ENCODE results near the gene EXOC6.
A peak's percentile ranks its signal among the peaks of the same experiment; 100 is the strongest.

The EXOC6 gene

GRCh38 chr10:93067443-93068365 lies 219.4 kb downstream of the EXOC6 start:
- no peak for DNase-seq

GRCh38 chr10:93068411-93069244 lies 220.3 kb downstream of the EXOC6 start:
- DNase-seq, result peak; percentile 32

DNA sequence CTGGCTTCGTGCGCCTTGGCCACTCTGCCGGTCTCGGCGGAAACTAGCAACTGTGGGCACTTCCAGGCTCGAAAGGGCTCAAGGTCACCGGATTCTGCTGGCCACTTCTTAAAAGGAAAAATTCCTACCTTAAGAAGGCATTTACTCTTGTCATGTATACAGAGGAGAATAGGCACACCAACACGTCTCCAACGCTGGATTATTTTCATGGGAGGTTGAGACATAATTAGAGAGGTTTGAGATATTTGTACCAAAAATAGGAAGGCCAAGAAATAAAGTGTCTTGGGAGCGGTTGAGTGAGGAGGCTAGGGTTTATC lies 220.9 kb downstream of the EXOC6 start:
- no peak for DNase-seq

- no peak for DNase-seq
These were observed 222.3 kb downstream of the EXOC6 start for GRCh38 chr10:93070378-93071176.

- no peak for DNase-seq
These were observed 222.8 kb downstream of the EXOC6 start for GRCh38 chr10:93071177-93071472.

DNA sequence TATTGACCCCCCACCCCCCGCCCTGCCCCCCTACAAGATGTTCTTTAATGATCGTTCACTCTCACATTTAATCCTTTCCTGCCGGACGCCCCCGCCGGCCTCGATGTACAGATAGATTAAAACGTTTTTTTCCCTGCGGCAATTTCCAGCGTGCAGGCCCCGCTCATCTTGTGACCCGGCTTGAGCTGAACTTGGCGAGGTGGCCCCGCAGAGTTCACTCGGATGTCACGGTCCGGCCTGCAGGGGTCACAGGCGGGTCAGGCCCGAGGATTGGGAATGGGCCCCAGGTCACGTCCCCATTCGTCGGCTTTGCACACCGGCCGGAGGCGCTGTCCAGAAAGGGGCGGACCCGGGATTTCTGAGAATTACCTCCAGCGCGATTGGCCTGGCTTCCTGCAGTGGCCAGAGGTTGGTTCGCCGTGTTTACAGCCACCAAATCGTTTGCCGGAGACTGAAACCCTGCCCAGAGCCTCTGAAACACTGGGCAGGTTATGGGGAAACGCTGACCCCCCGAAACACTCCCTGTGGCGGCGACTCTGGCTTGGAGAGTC lies 223.4 kb downstream of the EXOC6 start:
- DNase-seq, result no peak

- DNase-seq, result peak; percentile 34
These were observed 223.9 kb downstream of the EXOC6 start for GRCh38 chr10:93072225-93072712.

DNA sequence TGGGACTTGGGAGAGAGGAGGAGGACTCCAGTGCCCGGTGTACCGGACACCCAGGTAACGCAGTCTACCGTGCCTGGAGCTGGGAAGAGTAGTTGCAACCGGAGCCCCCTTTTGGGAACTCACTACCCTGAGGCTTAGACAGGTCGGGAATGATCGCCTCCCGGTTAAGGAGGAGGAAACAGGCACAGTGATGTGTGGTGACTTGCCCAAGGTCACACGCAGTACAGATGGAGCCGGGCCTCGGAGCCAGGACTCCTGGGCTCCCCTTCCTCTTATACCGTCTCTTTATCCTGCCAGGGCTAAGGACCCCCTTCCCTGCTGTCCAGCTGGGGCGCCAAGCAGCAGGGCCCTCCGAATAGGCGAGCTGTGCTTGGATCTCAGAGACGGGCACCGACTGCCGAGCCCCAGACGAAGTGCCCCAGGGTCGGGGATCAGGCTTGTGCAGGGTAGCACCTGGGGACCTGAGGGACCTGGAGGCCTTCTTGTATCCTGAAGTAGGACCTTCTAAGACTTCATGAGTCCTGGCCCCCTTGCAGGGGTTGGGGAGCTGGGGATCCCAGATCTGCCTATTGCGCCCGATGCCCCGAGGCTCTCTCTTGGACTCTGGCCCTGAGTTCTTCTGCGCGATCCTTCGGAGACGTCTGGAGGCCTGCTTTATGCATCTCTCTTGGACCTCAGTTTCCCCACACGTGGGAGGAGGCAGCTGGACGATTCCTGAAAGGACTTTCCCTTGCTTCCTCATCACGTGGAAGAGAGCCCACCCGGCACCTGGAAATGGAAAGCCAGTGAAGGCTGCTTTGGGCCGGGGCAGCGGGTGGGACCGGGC lies 224.6 kb downstream of the EXOC6 start:
- no peak for DNase-seq

- no peak for DNase-seq
These were observed 225.3 kb downstream of the EXOC6 start, which contains the start of gene CYP26A1 for GRCh38 chr10:93073539-93074146. CYP26A1 (plus strand) TSS chr10:93073893; CDS start chr10:93073935, 42 bp downstream.

- no peak for DNase-seq
These were observed 225.9 kb downstream of the EXOC6 start for GRCh38 chr10:93074147-93074596.

DNA sequence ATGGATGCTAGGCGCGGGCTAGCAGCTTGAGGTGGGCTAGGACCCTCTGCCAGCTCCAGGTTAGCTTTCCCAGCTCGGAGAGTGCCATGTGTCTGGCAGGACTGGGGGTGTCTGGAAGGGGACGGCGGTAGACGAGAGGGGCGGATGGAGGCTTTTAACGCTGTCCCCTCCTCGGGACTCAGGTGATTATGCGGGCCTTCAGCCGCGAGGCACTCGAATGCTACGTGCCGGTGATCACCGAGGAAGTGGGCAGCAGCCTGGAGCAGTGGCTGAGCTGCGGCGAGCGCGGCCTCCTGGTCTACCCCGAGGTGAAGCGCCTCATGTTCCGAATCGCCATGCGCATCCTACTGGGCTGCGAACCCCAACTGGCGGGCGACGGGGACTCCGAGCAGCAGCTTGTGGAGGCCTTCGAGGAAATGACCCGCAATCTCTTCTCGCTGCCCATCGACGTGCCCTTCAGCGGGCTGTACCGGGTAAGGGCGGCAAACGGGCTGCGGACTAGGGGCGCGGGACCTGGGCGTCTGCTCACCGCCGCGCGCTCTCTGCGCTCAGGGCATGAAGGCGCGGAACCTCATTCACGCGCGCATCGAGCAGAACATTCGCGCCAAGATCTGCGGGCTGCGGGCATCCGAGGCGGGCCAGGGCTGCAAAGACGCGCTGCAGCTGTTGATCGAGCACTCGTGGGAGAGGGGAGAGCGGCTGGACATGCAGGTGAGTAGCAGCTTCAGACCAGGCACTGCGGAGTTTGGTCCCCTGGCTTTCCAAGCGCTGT lies 226.5 kb downstream of the EXOC6 start:
- DNase-seq, result no peak

DNA sequence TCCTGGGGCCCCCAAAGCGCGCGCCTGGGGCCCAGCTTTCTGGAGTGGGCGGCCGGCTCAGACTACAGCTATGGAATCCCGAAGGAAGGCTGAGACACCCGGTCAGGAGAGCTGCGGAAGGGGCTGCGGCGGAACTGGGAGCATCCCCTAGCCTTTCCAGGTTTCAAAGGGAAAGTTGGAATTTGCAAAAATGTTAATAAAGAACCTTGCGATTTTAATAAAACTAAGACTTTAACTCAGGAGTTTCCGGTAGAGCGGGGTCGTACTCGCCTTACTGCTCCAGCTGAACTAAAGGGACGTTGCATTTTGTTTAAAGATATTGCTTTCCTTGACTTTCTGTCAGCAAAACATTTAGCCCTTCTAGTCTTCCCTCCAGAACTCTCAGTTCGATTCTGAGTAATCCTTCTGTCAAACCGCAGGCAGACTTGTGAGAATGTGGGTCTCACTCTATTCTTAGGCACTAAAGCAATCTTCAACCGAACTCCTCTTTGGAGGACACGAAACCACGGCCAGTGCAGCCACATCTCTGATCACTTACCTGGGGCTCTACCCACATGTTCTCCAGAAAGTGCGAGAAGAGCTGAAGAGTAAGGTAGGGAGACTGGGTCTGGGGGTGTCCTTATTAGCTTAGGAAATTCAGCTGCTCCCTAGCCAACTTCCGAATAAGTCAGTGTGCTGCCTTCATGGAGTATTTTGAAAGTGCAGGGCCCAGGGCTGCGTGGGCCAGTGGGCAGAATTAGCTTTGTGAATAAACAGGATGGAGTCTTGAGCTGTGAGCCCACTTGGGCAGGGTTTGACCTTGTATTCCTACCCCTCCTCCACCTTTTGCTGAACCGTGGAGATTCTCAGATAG lies 227.3 kb downstream of the EXOC6 start:
- no peak for DNase-seq

GRCh38 chr10:93076871-93077270 lies 228.6 kb downstream of the EXOC6 start:
- DNase-seq, result no peak

DNA sequence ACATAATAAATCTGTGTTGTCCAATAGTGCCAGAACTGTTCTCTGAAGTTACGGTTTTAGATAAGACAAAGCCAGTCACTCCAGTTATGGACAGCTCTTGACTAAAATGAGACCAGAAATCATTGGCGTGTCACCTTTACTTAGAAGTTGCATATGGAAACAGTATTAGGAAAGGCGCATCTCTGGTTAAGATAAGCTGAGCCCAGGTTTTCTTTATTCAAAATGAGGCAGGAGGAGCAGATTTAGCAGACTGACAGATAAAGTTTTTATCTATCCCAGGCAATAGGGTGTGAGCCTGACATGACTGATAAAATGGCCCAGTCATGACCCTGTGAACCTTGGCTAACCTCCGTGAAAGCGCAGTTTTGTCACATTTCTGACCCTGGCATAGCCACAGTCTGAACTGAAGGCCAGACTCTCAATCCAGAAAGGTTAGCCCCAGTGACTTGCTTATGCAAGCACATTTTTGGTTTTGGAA lies 229.6 kb downstream of the EXOC6 start:
- no peak for DNase-seq

GRCh38 chr10:93079663-93080349 lies 231.5 kb downstream of the EXOC6 start:
- no peak for DNase-seq

- DNase-seq, result peak; percentile 21
These were observed 232.2 kb downstream of the EXOC6 start for GRCh38 chr10:93080350-93081046.

GRCh38 chr10:93081318-93081717 lies 233.0 kb downstream of the EXOC6 start:
- DNase-seq, result no peak

DNA sequence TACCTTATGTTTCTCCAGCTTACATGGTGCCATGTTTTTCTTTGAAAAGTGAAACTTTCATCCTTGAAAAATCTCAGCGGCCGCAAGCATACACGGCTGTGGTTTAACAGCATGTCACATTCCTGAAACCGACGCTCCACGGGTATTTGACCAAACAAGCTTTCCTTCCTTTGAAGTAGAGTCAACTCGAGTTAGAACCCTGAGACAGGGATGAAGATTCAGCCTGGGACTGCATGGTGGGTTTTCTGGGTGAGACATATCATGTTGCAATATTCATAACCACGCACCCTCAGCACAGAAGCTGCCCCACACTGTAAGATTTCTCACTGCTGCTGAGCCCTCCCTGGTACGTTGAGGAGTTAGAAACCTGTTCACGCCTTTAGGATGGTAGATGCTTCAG lies 233.5 kb downstream of the EXOC6 start:
- DNase-seq, result no peak

Data from NCI-H345 (cell line).